HUES64 (cell line): ENCODE results near the gene LIPT1.
"Not testable (repeated sequence)": the region's sequence is repeated elsewhere in the genome, so short reads cannot be mapped to it uniquely, and the experiment has no call there.

ENCODE experiments used
- H3K27ac ChIP-seq: 2 replicates; pipeline ENCODE4 v1.7.0; 2013; ENCODE audit warnings: low read depth, low read length, inconsistent platforms
- H3K27me3 ChIP-seq: 2 replicates; pipeline ENCODE4 v1.6.1; 2013; ENCODE audit warnings: mild to moderate bottlenecking, low read length; ENCODE audit not compliant: insufficient read depth
- H3K36me3 ChIP-seq: 2 replicates; pipeline ENCODE4 v1.6.1; 2013; ENCODE audit warnings: mild to moderate bottlenecking, low read length; ENCODE audit not compliant: insufficient read depth
- H3K4me1 ChIP-seq: 2 replicates; pipeline ENCODE4 v1.6.1; 2013; ENCODE audit warnings: mild to moderate bottlenecking, low read length, moderate library complexity; ENCODE audit not compliant: insufficient read depth
- H3K4me3 ChIP-seq: 2 replicates; pipeline ENCODE4 v1.5.1; 2013; ENCODE audit warnings: mild to moderate bottlenecking, low read length, moderate library complexity
- H3K9ac ChIP-seq: 2 replicates; pipeline ENCODE4 v1.6.1; 2013; ENCODE audit warnings: mild to moderate bottlenecking, low read depth, low read length
- H3K9me3 ChIP-seq: 2 replicates; pipeline ENCODE4 v1.6.1; 2013; ENCODE audit warnings: low read depth, low read length; ENCODE audit not compliant: insufficient read depth
- WGBS: fragments of 150-250, 120-280 bp; methylation state at CpG from one replicate; pipeline ENCODE4 v1.1.7; 2013; ENCODE audit warnings: missing lambda C conversion rate; 5-methylcytosine and 5-hydroxymethylcytosine counted together

LIPT1 gene

GRCh38 chr2:99180755-99181623, 26.2 kb downstream of the LIPT1 start, which contains the start of the genes MITD1 and MRPL30:
MITD1 (minus strand) TSS chr2:99181058; CDS start chr2:99180981, 77 bp downstream.
MRPL30 (plus strand) TSS chr2:99181184; CDS start chr2:99186204, 5,020 bp downstream.
- Histone ChIP-seq H3K4me3 (peak within 1 kb of the TSS; percentile 84), H3K9ac (peak within 1 kb of the TSS; percentile 93), H3K4me1 (peaks cover 4% of the 10 kb centered on the region; the same call in 1 of the 2 replicates), H3K9me3 (no peaks in the 10 kb centered on the region), H3K27me3 (no peaks in the 10 kb centered on the region), H3K36me3 (no peaks in the 10 kb centered on the region; the same call in 1 of the 2 replicates), H3K27ac (peak within 1 kb of the TSS; percentile 88)
- WGBS, result under 1% methylated on average over 39 of the region's 39 CpGs

GRCh38 chr2:99181624-99182000, 26.8 kb downstream of the LIPT1 start:
- H3K36me3 ChIP-seq, result peaks cover 6% of the 10 kb centered on the region
- H3K27ac ChIP-seq, result peak overlapping the region; percentile 88
- peak overlapping the region; percentile 93 for H3K9ac ChIP-seq
- no peaks in the 10 kb centered on the region for H3K9me3 ChIP-seq
- peaks cover 4% of the 10 kb centered on the region; the same call in 1 of the 2 replicates for H3K4me1 ChIP-seq
- 2% methylated on average over 4 of the region's 4 CpGs for WGBS
- H3K27me3 ChIP-seq, result no peaks in the 10 kb centered on the region
- peak overlapping the region; percentile 84 for H3K4me3 ChIP-seq

DNA sequence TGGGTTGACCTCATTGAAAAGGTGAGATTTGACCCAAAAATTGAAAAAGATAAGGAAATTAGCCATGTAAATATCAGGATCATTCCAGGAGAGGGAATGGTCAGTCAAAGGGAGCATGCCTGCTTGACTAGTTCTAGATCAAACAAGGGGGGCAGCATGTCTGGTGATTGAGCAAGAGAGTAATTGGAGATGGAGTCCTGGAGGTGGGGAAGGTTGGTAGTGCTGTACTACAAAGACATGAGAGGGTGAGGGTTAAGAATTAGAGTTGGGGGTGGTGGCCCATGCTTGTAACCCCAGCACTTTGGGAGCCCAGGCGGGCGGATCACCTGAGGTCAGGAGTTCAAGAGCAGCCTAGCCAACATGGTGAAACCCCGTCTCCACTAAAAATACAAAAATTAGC, 28.3 kb downstream of the LIPT1 start:
- H3K4me1 ChIP-seq, result peaks cover 4% of the 10 kb centered on the region; the same call in 1 of the 2 replicates
- no peak overlapping the region for H3K4me3 ChIP-seq
- WGBS, result 93% methylated on average over 3 of the region's 3 CpGs
- peaks cover 17% of the 10 kb centered on the region for H3K36me3 ChIP-seq
- H3K27ac ChIP-seq, result no peak overlapping the region
- no peaks in the 10 kb centered on the region for H3K27me3 ChIP-seq
- H3K9me3 ChIP-seq, result no peaks in the 10 kb centered on the region
- no peak overlapping the region for H3K9ac ChIP-seq

DNA sequence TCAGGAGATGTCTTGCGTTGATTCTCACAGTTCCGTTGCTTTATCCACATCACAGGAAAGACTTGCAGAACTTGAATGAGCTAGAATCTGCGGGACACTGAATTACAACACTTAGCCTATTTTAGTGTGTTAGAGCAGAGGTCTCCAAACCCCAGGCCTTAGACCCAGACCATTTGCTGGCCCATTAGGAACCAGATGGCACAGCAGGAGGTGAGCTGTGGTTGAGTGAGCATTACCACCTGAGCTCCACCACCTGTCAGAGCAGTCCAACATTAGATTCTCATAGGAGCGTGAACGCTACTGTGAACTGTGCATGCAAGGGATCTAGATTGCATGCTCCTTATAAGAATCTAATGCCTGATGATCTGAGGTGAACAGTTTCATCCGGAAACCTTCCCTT, 30.0 kb downstream of the LIPT1 start:
- Histone ChIP-seq H3K27ac (no peak overlapping the region), H3K4me3 (no peak overlapping the region), H3K9ac (no peak overlapping the region), H3K9me3 (no peaks in the 10 kb centered on the region), H3K36me3 (peaks cover 35% of the 10 kb centered on the region), H3K27me3 (no peaks in the 10 kb centered on the region), H3K4me1 (peaks cover 4% of the 10 kb centered on the region; the same call in 1 of the 2 replicates)
- WGBS, result 78% methylated on average over 5 of the region's 6 CpGs

GRCh38 chr2:99187011-99187410, 32.2 kb downstream of the LIPT1 start:
- Histone ChIP-seq H3K9ac (no peak overlapping the region), H3K4me3 (no peak overlapping the region), H3K27ac (no peak overlapping the region), H3K4me1 (peaks cover 4% of the 10 kb centered on the region; the same call in 1 of the 2 replicates), H3K9me3 (no peaks in the 10 kb centered on the region), H3K36me3 (peaks cover 52% of the 10 kb centered on the region), H3K27me3 (no peaks in the 10 kb centered on the region)

- H3K4me1 ChIP-seq, result no peaks in the 10 kb centered on the region
- peaks cover 60% of the 10 kb centered on the region for H3K36me3 ChIP-seq
These were observed 33.6 kb downstream of the LIPT1 start for GRCh38 chr2:99188357-99188756.

DNA sequence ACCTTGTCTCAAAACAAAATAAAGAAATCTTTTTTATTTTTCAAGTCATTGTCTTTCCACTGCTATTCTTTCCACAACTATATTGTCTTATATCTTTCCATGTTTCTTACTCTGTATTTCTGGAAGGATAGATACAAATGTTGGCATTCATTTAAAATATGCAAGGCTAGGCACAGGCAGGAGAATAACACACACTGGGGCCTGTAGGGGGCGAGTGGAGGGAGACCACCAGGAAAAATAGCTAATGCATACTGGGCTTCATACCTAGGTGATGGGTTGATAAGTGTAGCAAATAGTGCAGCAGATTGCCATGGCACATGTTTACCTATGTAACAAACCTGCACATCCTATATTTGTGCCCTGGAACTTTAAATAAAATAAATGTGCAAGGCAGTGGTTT, 35.8 kb downstream of the LIPT1 start:
- no peaks in the 10 kb centered on the region for H3K27me3 ChIP-seq
- no peak overlapping the region for H3K9ac ChIP-seq
- no peaks in the 10 kb centered on the region for H3K4me1 ChIP-seq
- no peak overlapping the region for H3K27ac ChIP-seq
- WGBS, result 77% methylated on average over 1 of the region's 1 CpG
- no peak overlapping the region for H3K4me3 ChIP-seq
- H3K36me3 ChIP-seq, result peaks cover 81% of the 10 kb centered on the region
- no peaks in the 10 kb centered on the region for H3K9me3 ChIP-seq

More at GRCh38 chr2:99188357-99188756, 33.6 kb downstream of the LIPT1 start:
- Histone ChIP-seq H3K9ac (no peak overlapping the region), H3K4me3 (no peak overlapping the region), H3K9me3 (no peaks in the 10 kb centered on the region), H3K27ac (no peak overlapping the region), H3K27me3 (no peaks in the 10 kb centered on the region)
- WGBS, result 100% methylated on average over 2 of the region's 3 CpGs

GRCh38 chr2:99192364-99192763, 37.6 kb downstream of the LIPT1 start:
- not testable (repeated sequence) for H3K4me3 ChIP-seq, H3K9me3 ChIP-seq, H3K27ac ChIP-seq, H3K27me3 ChIP-seq, H3K4me1 ChIP-seq, H3K9ac ChIP-seq
- 97% methylated on average over 4 of the region's 4 CpGs for WGBS
- peaks cover 85% of the 10 kb centered on the region for H3K36me3 ChIP-seq

GRCh38 chr2:99198103-99198841, 43.5 kb downstream of the LIPT1 start:
- Histone ChIP-seq H3K4me1 (no peaks in the 10 kb centered on the region), H3K36me3 (peaks cover 47% of the 10 kb centered on the region), H3K27me3 (no peaks in the 10 kb centered on the region), H3K27ac (no peak overlapping the region), H3K9ac (no peak overlapping the region), H3K9me3 (no peaks in the 10 kb centered on the region), H3K4me3 (no peak overlapping the region)
- WGBS, result 88% methylated on average over 5 of the region's 6 CpGs

DNA sequence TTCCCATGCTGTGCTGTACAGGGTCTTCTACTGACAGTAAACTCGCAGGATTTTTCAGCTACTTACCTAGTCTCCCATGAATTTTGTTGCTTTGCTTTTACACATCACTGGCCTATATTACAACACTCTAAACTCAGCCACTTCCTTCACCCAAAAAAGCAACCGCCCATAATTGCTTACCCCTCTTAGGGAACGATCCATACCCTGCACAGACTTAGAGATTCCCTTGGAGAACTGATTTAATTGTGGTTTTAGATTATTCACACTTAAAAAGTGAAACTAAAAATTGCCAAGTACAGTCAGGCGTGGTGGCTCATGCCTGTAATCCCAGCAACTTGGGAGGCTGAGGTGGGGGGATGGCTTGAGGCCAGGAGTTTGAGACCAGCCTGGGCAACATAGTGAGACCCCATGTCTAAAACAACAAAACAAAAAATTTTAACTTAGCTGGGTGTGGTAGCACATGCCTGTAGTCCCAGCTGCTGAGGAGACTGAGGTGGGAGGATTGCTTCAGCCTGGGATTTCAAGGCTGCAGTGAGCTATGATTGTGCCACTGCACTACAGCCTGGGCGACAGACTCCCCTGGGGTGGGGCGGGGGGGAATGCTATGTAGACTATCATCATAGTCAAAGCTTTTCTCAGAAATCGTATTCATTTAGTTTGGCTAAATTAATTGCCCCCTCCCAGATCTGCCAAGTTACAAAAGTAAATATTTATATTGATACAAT, 45.5 kb downstream of the LIPT1 start:
- WGBS, result 97% methylated on average over 6 of the region's 7 CpGs
- Histone ChIP-seq H3K36me3 (peaks cover 28% of the 10 kb centered on the region), H3K27me3 (no peaks in the 10 kb centered on the region), H3K9ac (no peak overlapping the region), H3K9me3 (peaks cover 16% of the 10 kb centered on the region), H3K27ac (no peak overlapping the region), H3K4me1 (no peaks in the 10 kb centered on the region), H3K4me3 (no peak overlapping the region)
